Stimulated activated naive B cell treated with anti-CD40 and anti-IgM and Interleukin-4, amounts not matched to agents 10 μg/mL and 1 μg/mL and 100 μg/mL, for 72 hours (primary cell): Measurements from ENCODE around the gene PRDX5.
A peak's percentile ranks its signal among the peaks of the same experiment; 100 is the strongest.

Experiments
- ATAC-seq, 2 donors: fragments of 150-1000 bp; cut with Tn5 transposase; replicated peaks; 2 replicates each; pipeline ENCODE4 v1.10.0; 2021; ENCODE audit warnings: moderate library complexity in 1 of 2
- DNase-seq: peaks from one replicate; pipeline ENCODE4 v3.0.0; 2021
- H3K27ac Mint-ChIP-seq: one replicate; pipeline ENCODE4 v1.8.0; 2022; ENCODE audit warnings: mild to moderate bottlenecking, mixed read lengths
- H3K27me3 Mint-ChIP-seq, 2 donors: one replicate each; pipeline ENCODE4 v1.8.0; 2022; ENCODE audit warnings: mixed read lengths in 2 of 2
- H3K36me3 Mint-ChIP-seq, 2 donors: one replicate each; pipeline ENCODE4 v1.8.0; 2022; ENCODE audit warnings: mixed read lengths in 2 of 2, mild to moderate bottlenecking in 1 of 2
- H3K4me1 Mint-ChIP-seq, 2 donors: one replicate each; pipeline ENCODE4 v1.8.0; 2022; ENCODE audit warnings: mixed read lengths in 2 of 2, mild to moderate bottlenecking in 1 of 2
- H3K4me3 Mint-ChIP-seq, 2 donors: one replicate each; pipeline ENCODE4 v1.8.0; 2022; ENCODE audit warnings: mild to moderate bottlenecking in 2 of 2, mixed read lengths in 2 of 2, moderate library complexity in 1 of 2
- H3K9me3 Mint-ChIP-seq, 2 donors: one replicate each; pipeline ENCODE4 v1.8.0; 2022; ENCODE audit warnings: mixed read lengths in 2 of 2, mild to moderate bottlenecking in 1 of 2

Gene PRDX5

DNA sequence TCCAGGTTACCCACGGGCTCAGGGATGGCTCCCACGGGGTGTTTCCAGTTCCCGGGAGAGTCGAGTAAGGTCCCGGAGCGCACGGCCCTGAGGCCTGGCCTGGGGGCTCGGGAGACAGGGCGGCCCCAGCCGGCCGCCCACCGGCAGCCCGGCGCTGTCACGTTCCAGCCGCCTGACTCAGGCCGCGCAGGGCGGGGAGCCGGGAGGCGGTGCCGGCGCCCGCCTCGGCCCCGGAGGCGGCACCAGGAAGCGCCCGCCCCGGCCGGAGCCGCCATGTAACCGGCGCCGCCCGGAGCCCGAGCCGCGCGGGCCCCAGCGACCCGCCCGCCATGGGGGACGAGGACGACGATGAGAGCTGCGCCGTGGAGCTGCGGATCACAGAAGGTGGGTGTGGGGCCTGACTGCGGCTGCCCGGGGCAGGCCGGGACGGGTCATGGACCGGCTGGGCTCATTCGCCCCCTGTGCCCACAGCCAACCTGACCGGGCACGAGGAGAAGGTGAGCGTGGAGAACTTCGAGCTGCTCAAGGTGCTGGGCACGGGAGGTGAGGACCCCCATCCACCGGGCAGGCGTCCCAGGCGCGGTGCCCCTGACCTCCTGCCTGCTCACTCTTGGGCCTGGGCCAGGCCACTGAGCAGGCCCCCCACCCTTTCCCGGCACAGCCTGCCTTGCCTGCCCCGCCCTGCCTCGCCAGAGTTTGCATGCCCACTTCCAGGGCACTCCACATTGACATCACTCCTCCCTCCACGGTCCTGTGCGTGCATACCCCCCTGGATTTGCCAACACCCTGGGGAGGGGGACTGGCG, 41.2 kb downstream of the PRDX5 start, which contains the start of gene RPS6KA4:
Gene RPS6KA4, plus strand, starts transcription at position 256 of the 805 bp plus-strand sequence. Its CDS starts 74 bp downstream, at position 330.
- peak within 1 kb of the TSS; percentile 85 for H3K27ac Mint-ChIP-seq
- no peaks in the 10 kb centered on the region for H3K9me3 Mint-ChIP-seq
- peaks cover 26 to 43% of the 10 kb centered on the region in 2 donors for H3K36me3 Mint-ChIP-seq
- peaks cover 42 to 65% of the 10 kb centered on the region in 2 donors for H3K4me1 Mint-ChIP-seq
- DNase-seq (peak; percentile 47), ATAC-seq (peak; percentile 75 to 77)
- peak within 1 kb of the TSS; percentile 88 to 89 for H3K4me3 Mint-ChIP-seq
- no peaks in the 10 kb centered on the region for H3K27me3 Mint-ChIP-seq

DNA sequence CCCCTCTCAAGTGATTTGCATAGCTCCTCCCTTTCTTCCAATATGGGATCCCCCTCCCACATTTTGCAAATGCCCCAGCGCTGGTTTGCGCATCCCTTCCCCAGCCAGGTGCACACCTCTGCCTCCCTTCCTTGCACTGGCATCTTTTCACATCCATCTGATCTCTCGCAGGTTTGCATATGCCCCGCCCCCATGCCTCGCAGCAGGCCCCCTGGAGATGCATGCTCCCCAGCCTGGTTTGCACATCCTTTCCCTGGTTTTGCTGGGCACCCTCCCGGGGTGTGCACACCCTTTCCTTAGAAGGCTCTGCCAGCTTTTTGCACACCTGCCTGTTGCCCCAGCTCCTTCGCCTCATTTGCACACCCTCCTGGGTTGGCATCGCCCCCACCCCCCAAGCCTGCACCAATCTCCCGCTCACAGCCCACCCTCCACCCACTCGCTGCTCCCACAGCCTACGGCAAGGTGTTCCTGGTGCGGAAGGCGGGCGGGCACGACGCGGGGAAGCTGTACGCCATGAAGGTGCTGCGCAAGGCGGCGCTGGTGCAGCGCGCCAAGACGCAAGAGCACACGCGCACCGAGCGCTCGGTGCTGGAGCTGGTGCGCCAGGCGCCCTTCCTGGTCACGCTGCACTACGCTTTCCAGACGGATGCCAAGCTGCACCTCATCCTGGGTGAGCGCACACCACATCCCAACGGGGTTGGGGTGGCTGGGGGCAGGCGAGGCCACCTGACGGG, 42.0 kb downstream of the PRDX5 start:
- Mint-ChIP-seq H3K4me3 (peak overlapping the region; percentile 88 to 89), H3K36me3 (peaks cover 27 to 47% of the 10 kb centered on the region in 2 donors), H3K4me1 (peaks cover 41 to 62% of the 10 kb centered on the region in 2 donors), H3K27me3 (no peaks in the 10 kb centered on the region), H3K9me3 (no peaks in the 10 kb centered on the region), H3K27ac (peak overlapping the region; percentile 85)
- DNase-seq = no peak
- ATAC-seq = peak; percentile 24 to 33

DNA sequence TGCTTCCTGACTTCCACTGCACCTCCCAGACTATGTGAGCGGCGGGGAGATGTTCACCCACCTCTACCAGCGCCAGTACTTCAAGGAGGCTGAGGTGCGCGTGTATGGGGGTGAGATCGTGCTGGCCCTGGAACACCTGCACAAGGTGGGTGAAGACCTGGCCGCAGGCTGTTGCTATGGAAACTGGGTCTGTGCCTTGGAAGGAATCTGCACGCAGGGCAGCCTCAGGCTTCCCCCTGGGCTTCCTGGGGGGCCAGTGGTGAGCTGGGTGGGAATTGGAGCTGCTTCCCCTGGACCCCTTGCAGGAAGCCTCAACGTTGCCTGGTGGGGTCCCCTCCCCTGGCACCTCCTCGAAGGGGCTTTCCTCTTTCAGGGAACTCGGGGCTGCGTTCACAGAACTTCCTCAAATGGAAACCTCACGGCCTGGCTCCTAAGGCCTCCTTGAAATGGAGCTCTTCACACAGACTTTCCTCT, 42.6 kb downstream of the PRDX5 start:
- ATAC-seq (peak; percentile 11 to 13), DNase-seq (no peak)
- H3K27me3 Mint-ChIP-seq = no peaks in the 10 kb centered on the region
- H3K4me3 Mint-ChIP-seq = peak overlapping the region; percentile 88 to 89
- peaks cover 38 to 57% of the 10 kb centered on the region in 2 donors for H3K4me1 Mint-ChIP-seq
- H3K27ac Mint-ChIP-seq = no peak overlapping the region
- peaks cover 26 to 51% of the 10 kb centered on the region in 2 donors for H3K36me3 Mint-ChIP-seq
- no peaks in the 10 kb centered on the region for H3K9me3 Mint-ChIP-seq

GRCh38 chr11:64361659-64362058, 43.7 kb downstream of the PRDX5 start:
- H3K27me3 Mint-ChIP-seq = no peaks in the 10 kb centered on the region
- no peak overlapping the region for H3K4me3 Mint-ChIP-seq
- DNase-seq (no peak), ATAC-seq (no peak)
- peaks cover 35 to 54% of the 10 kb centered on the region in 2 donors for H3K4me1 Mint-ChIP-seq
- peaks cover 26 to 53% of the 10 kb centered on the region in 2 donors for H3K36me3 Mint-ChIP-seq
- no peaks in the 10 kb centered on the region for H3K9me3 Mint-ChIP-seq
- H3K27ac Mint-ChIP-seq = no peak overlapping the region

GRCh38 chr11:64362339-64362738, 44.4 kb downstream of the PRDX5 start:
- no peaks in the 10 kb centered on the region for H3K9me3 Mint-ChIP-seq
- H3K27me3 Mint-ChIP-seq = no peaks in the 10 kb centered on the region
- no peak for ATAC-seq
- peaks cover 34 to 51% of the 10 kb centered on the region in 2 donors for H3K4me1 Mint-ChIP-seq
- H3K27ac Mint-ChIP-seq = no peak overlapping the region
- H3K36me3 Mint-ChIP-seq = peaks cover 27 to 53% of the 10 kb centered on the region in 2 donors
- DNase-seq = no peak
- H3K4me3 Mint-ChIP-seq = no peak overlapping the region

GRCh38 chr11:64364435-64364834, 46.5 kb downstream of the PRDX5 start:
- ATAC-seq (peak; percentile 58 to 71), DNase-seq (no peak)
- Mint-ChIP-seq H3K4me3 (no peak overlapping the region), H3K36me3 (peaks cover 34 to 65% of the 10 kb centered on the region in 2 donors), H3K27ac (no peak overlapping the region), H3K4me1 (peaks cover 27 to 35% of the 10 kb centered on the region in 2 donors), H3K27me3 (no peaks in the 10 kb centered on the region), H3K9me3 (no peaks in the 10 kb centered on the region)

GRCh38 chr11:64364911-64365310, 47.0 kb downstream of the PRDX5 start:
- peaks cover 37 to 68% of the 10 kb centered on the region in 2 donors for H3K36me3 Mint-ChIP-seq
- DNase-seq (no peak), ATAC-seq (no peak)
- no peak overlapping the region for H3K27ac Mint-ChIP-seq
- H3K4me3 Mint-ChIP-seq = no peak overlapping the region
- peaks cover 22 to 31% of the 10 kb centered on the region in 2 donors for H3K4me1 Mint-ChIP-seq
- no peaks in the 10 kb centered on the region for H3K9me3 Mint-ChIP-seq
- H3K27me3 Mint-ChIP-seq = no peaks in the 10 kb centered on the region

DNA sequence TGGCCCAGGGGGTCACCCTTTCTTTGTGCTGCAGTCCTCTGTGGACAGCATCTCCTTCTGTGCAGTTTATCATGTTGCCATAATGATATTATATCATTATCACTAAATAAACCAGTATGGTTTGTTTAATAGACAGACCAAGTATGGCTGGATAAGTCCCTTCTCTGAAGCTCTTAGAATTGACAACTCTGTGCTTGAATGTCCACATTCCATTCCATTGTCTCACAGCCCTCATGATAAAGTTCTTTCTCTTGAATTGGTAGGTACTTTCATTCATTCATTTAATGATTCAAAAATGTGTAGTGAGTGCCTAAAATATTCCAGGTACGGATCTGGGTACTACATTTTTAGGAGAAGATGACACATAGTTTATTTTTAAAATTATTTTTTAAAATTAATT, 48.8 kb downstream of the PRDX5 start:
- no peak for ATAC-seq
- Mint-ChIP-seq H3K9me3 (no peaks in the 10 kb centered on the region), H3K4me3 (no peak overlapping the region), H3K27me3 (no peaks in the 10 kb centered on the region), H3K27ac (no peak overlapping the region), H3K36me3 (peaks cover 47 to 67% of the 10 kb centered on the region in 2 donors), H3K4me1 (peaks cover 7 to 12% of the 10 kb centered on the region in 2 donors)
- DNase-seq = no peak

- ATAC-seq (no peak), DNase-seq (no peak)
- Mint-ChIP-seq H3K27ac (no peak overlapping the region), H3K4me1 (peaks cover 6 to 11% of the 10 kb centered on the region in 2 donors), H3K27me3 (no peaks in the 10 kb centered on the region), H3K4me3 (no peak overlapping the region), H3K36me3 (peaks cover 40 to 58% of the 10 kb centered on the region in 2 donors), H3K9me3 (no peaks in the 10 kb centered on the region)
Measured at GRCh38 chr11:64367931-64368672, 50.2 kb downstream of the PRDX5 start.

GRCh38 chr11:64368673-64369074, 50.8 kb downstream of the PRDX5 start:
- ATAC-seq (no peak), DNase-seq (no peak)
- Mint-ChIP-seq H3K27ac (peak overlapping the region; percentile 44), H3K9me3 (no peaks in the 10 kb centered on the region), H3K4me1 (peaks cover 6 to 16% of the 10 kb centered on the region in 2 donors), H3K27me3 (no peaks in the 10 kb centered on the region), H3K4me3 (no peak overlapping the region), H3K36me3 (peaks cover 35 to 52% of the 10 kb centered on the region in 2 donors)

GRCh38 chr11:64369440-64370421, 51.8 kb downstream of the PRDX5 start:
- ATAC-seq (no peak), DNase-seq (no peak)
- H3K27me3 Mint-ChIP-seq = no peaks in the 10 kb centered on the region
- no peak overlapping the region for H3K4me3 Mint-ChIP-seq
- no peaks in the 10 kb centered on the region for H3K9me3 Mint-ChIP-seq
- no peak overlapping the region for H3K27ac Mint-ChIP-seq
- peaks cover 3 to 13% of the 10 kb centered on the region in 2 donors for H3K4me1 Mint-ChIP-seq
- H3K36me3 Mint-ChIP-seq = peaks cover 31 to 46% of the 10 kb centered on the region in 2 donors

- Mint-ChIP-seq H3K4me1 (peaks cover 3 to 13% of the 10 kb centered on the region in 2 donors), H3K36me3 (peaks cover 31 to 37% of the 10 kb centered on the region in 2 donors), H3K9me3 (no peaks in the 10 kb centered on the region), H3K27me3 (no peaks in the 10 kb centered on the region), H3K4me3 (no peak overlapping the region), H3K27ac (no peak overlapping the region)
- DNase-seq = no peak
- ATAC-seq = no peak
Measured at GRCh38 chr11:64371201-64371600, 53.3 kb downstream of the PRDX5 start.
